H1 (cell line): ENCODE data around the gene KRT34. TPM values are rescaled to one million over a fixed set of nuclear protein-coding genes. Genes with fewer than 3 reads are reported as not detected.

ENCODE experiments used
- CTCF ChIA-PET: fragments of 300-600 bp; sonication (Branson Sonifier 250); formaldehyde crosslinking; loops from one replicate; lab custom pipeline; 2021; ENCODE audit not compliant: partially characterized antibody; lab: Charles Lee
- POLR2A ChIA-PET: fragments of 300-600 bp; sonication (Branson Sonifier 250); formaldehyde crosslinking; loops from one replicate; lab custom pipeline; 2021; ENCODE audit warnings: inconsistent platforms; ENCODE audit not compliant: partially characterized antibody; lab: Charles Lee
- DNase-seq, 2 experiments: peaks; one replicate each; pipeline versions ENCODE4 v3.0.0 to v3.0.0-alpha.2; 2010 to 2022; ENCODE audit warnings: low spot score in 2 of 2, low read depth in 1 of 2, mixed read lengths in 1 of 2
- FAIRE-seq: peaks from 2 replicates; lab custom pipeline; 2011; peaks lifted over from hg19 to GRCh38; lab: Jason Lieb, UNC
- H2AFZ ChIP-seq: 2 replicates; pipeline ENCODE4 v1.8.1; 2012; ENCODE audit warnings: low read length, inconsistent platforms
- H2AK5ac ChIP-seq: 2 replicates; pipeline ENCODE4 v1.6.1; 2013; ENCODE audit warnings: low read depth, low read length
- H2BK120ac ChIP-seq: replicated peaks from 2 replicates; pipeline ENCODE3; 2013; ENCODE audit warnings: low read depth, low read length, inconsistent platforms
- H2BK12ac ChIP-seq: 2 replicates; pipeline ENCODE4 v1.6.1; 2013; ENCODE audit warnings: low read depth, low read length
- H2BK15ac ChIP-seq: 2 replicates; pipeline ENCODE4 v1.6.1; 2013; ENCODE audit warnings: low read length
- H2BK20ac ChIP-seq: 2 replicates; pipeline ENCODE4 v1.6.1; 2013; ENCODE audit warnings: low read length
- H2BK5ac ChIP-seq: 2 replicates; pipeline ENCODE4 v1.6.1; 2013; ENCODE audit warnings: low read depth, low read length
- H3K14ac ChIP-seq: 2 replicates; pipeline ENCODE4 v1.6.1; 2013; ENCODE audit warnings: inconsistent platforms; ENCODE audit not compliant: insufficient read length
- H3K18ac ChIP-seq: 2 replicates; pipeline ENCODE4 v1.6.1; 2013; ENCODE audit warnings: low read length; ENCODE audit errors: extremely low read depth
- H3K23ac ChIP-seq: 2 replicates; pipeline ENCODE4 v1.6.1; 2013; ENCODE audit warnings: inconsistent platforms; ENCODE audit not compliant: insufficient read length
- H3K23me2 ChIP-seq: 2 replicates; pipeline ENCODE4 v1.6.1; 2013; ENCODE audit warnings: low read depth, low read length
- H3K27ac ChIP-seq: 2 replicates; pipeline ENCODE4 v1.6.1; 2011; ENCODE audit warnings: low read depth, low read length, inconsistent platforms
- H3K27me3 ChIP-seq, 4 experiments: replicated peaks in 1 of 4; 1 replicate in 1 of 4; 2 replicates in 3 of 4; pipeline versions ENCODE4 v1.6.1 to v1.8.1; 2011 to 2013; ENCODE audit warnings: low read length in 3 of 4, mild to moderate bottlenecking in 3 of 4, inconsistent platforms in 2 of 4, mixed read lengths in 2 of 4, moderate library complexity in 1 of 4; ENCODE audit not compliant: control insufficient read depth in 3 of 4, insufficient read depth in 3 of 4; ENCODE audit errors: extremely low read depth in 1 of 4
- H3K36me3 ChIP-seq, 4 experiments: 2 replicates each; pipeline versions ENCODE4 v1.6.1 to v1.8.1; 2011 to 2013; ENCODE audit warnings: mild to moderate bottlenecking in 4 of 4, low read length in 3 of 4, moderate library complexity in 2 of 4, control low read depth in 1 of 4, inconsistent platforms in 1 of 4; ENCODE audit not compliant: insufficient read depth in 4 of 4, control insufficient read depth in 2 of 4
- H3K4ac ChIP-seq: replicated peaks from 2 replicates; pipeline ENCODE3; 2013; ENCODE audit warnings: low read length, low read depth, mixed read lengths, inconsistent platforms; ENCODE audit not compliant: insufficient read length
- H3K4me1 ChIP-seq, 4 experiments: replicated peaks in 1 of 4; 1 replicate in 1 of 4; 2 replicates in 3 of 4; pipeline versions ENCODE4 v1.6.1 to v1.8.1; 2011 to 2013; ENCODE audit warnings: low read length in 3 of 4, inconsistent platforms in 2 of 4, mixed read lengths in 1 of 4; ENCODE audit not compliant: insufficient read depth in 4 of 4, control insufficient read depth in 3 of 4
- H3K4me2 ChIP-seq, 2 experiments: 2 replicates each; pipeline versions ENCODE4 v1.6.1 to v1.8.1; 2011 to 2013; ENCODE audit warnings: low read depth in 2 of 2, low read length in 2 of 2, control low read depth in 1 of 2, inconsistent platforms in 1 of 2, mild to moderate bottlenecking in 1 of 2; ENCODE audit not compliant: insufficient read depth in 1 of 2
- H3K4me3 ChIP-seq, 4 experiments: fragments of 200-600, 300-600 bp in 1 of 4; sonication (generic), shearing (Covaris generic), sonication (Bioruptor Twin) in 1 of 4; 2 replicates each; pipeline versions ENCODE4 v1.5.1 to v1.8.1; 2011 to 2016; ENCODE audit warnings: low read length in 4 of 4, low read depth in 3 of 4, control low read depth in 2 of 4, inconsistent platforms in 2 of 4, mild to moderate bottlenecking in 2 of 4, mixed read lengths in 1 of 4, moderate library complexity in 1 of 4; ENCODE audit not compliant: insufficient read depth in 2 of 4; ENCODE audit errors: extremely low read depth in 1 of 4
- H3K56ac ChIP-seq: replicated peaks from 2 replicates; pipeline ENCODE3; 2013; ENCODE audit warnings: low read depth, mild to moderate bottlenecking, mixed read lengths, low read length, inconsistent platforms; ENCODE audit not compliant: insufficient read length
- H3K79me1 ChIP-seq: 2 replicates; pipeline ENCODE4 v1.6.1; 2013; ENCODE audit warnings: low read depth, low read length, control low read depth
- H3K79me2 ChIP-seq, 2 experiments: 2 replicates each; pipeline versions ENCODE4 v1.6.1 to v1.8.1; 2012 to 2013; ENCODE audit warnings: low read length in 2 of 2, mild to moderate bottlenecking in 2 of 2, inconsistent platforms in 1 of 2; ENCODE audit not compliant: insufficient read depth in 2 of 2, control insufficient read depth in 1 of 2
- H3K9ac ChIP-seq, 4 experiments: replicated peaks in 1 of 4; 1 replicate in 1 of 4; 2 replicates in 3 of 4; pipeline versions ENCODE4 v1.6.1 to v1.8.1; 2011 to 2013; ENCODE audit warnings: low read depth in 3 of 4, low read length in 3 of 4, control low read depth in 2 of 4, mild to moderate bottlenecking in 2 of 4, moderate library complexity in 2 of 4, inconsistent platforms in 1 of 4; ENCODE audit errors: extremely low read depth in 1 of 4
- H3K9me3 ChIP-seq, 2 experiments: 2 replicates each; pipeline versions ENCODE4 v1.6.1 to v1.8.1; 2012 to 2013; ENCODE audit warnings: mild to moderate bottlenecking in 2 of 2, moderate library complexity in 2 of 2, control low read depth in 1 of 2, inconsistent platforms in 1 of 2, low read depth in 1 of 2, low read length in 1 of 2, mixed read lengths in 1 of 2; ENCODE audit not compliant: insufficient read depth in 2 of 2
- H4K20me1 ChIP-seq, 2 experiments: replicated peaks in 1 of 2; 2 replicates each; pipeline versions ENCODE3 to v1.8.1; 2011 to 2013; ENCODE audit warnings: inconsistent platforms in 2 of 2, low read length in 2 of 2, mild to moderate bottlenecking in 1 of 2; ENCODE audit not compliant: insufficient read depth in 2 of 2, control insufficient read depth in 1 of 2
- H4K5ac ChIP-seq: 2 replicates; pipeline ENCODE4 v1.6.1; 2013; ENCODE audit warnings: low read length, low read depth, mixed read lengths, inconsistent platforms; ENCODE audit not compliant: insufficient read length
- H4K8ac ChIP-seq: 2 replicates; pipeline ENCODE4 v1.8.0; 2013; ENCODE audit warnings: mild to moderate bottlenecking, moderate library complexity, low read length, inconsistent platforms; ENCODE audit not compliant: insufficient read depth; ENCODE audit errors: extremely low read depth
- H4K91ac ChIP-seq: replicated peaks from 2 replicates; pipeline ENCODE3; 2013; ENCODE audit warnings: low read length, mixed read lengths, inconsistent platforms; ENCODE audit not compliant: insufficient read length
- CTBP2 ChIP-seq: IDR thresholded peaks from 2 replicates; pipeline ENCODE4 v1.7.0; 2011; ENCODE audit warnings: borderline replicate concordance, mild to moderate bottlenecking, moderate library complexity, mixed read lengths, low read length; ENCODE audit not compliant: insufficient read depth, insufficient read length
- CTCF ChIP-seq, 3 experiments: IDR thresholded peaks; 1 replicate in 2 of 3; 2 replicates in 1 of 3; pipeline versions ENCODE4 v1.5.1 to v1.6.1; 2011; ENCODE audit warnings: low read length in 3 of 3, mild to moderate bottlenecking in 3 of 3, inconsistent platforms in 2 of 3, low read depth in 1 of 3, moderate library complexity in 1 of 3; ENCODE audit not compliant: insufficient read depth in 1 of 3; ENCODE audit errors: control extremely low read depth in 1 of 3
- JUN ChIP-seq: IDR thresholded peaks from 2 replicates; pipeline ENCODE4 v1.6.1; 2011; ENCODE audit warnings: low read depth, mild to moderate bottlenecking, improper control_type of control experiment, low read length
- KDM5A ChIP-seq: fragments of 200-600 bp; IDR thresholded peaks from 2 replicates; pipeline ENCODE4 v1.7.1; 2012; ENCODE audit warnings: mild to moderate bottlenecking, low read length, inconsistent platforms, mixed read lengths
- WGBS, 2 experiments: shearing (Covaris generic) in 1 of 2; methylation state at CpG; one replicate each; pipeline versions ENCODE4 v1.1.6 to v1.1.7; 2013 to 2015; ENCODE audit warnings: low lambda C conversion rate in 2 of 2, mixed read lengths in 2 of 2, inconsistent platforms in 1 of 2, low coverage in 1 of 2, missing lambda C conversion rate in 1 of 2; ENCODE audit not compliant: insufficient replicate concordance in 2 of 2, insufficient coverage in 1 of 2, insufficient read length in 1 of 2; ENCODE audit errors: extremely low coverage in 1 of 2, missing lambda C conversion rate in 1 of 2; 5-methylcytosine and 5-hydroxymethylcytosine counted together
- polyA plus RNA-seq, 7 experiments: library from polyadenylated mRNA; depleted of rRNA in 3 of 7; stranded (reverse) in 5 of 7; unstranded in 2 of 7; fragments of >200 nt in 5 of 7; fragments of 200-250 nt in 2 of 7; gene quantifications; 1 replicate in 5 of 7; 2 replicates in 1 of 7; 4 replicates in 1 of 7; pipeline versions ENCODE4 v1.2.1 to v1.2.3, GENCODE V29; 2011 to 2013; ENCODE audit warnings: missing spikeins in 2 of 7, mixed read lengths in 2 of 7
- total RNA-seq: library from RNA; stranded (reverse); fragmentation: NEBNext Ultra II Directional; extraction: Animal tissue kit (Norgen Biotek cat#: 25700); gene quantifications from 2 replicates; pipeline ENCODE4 v1.2.1, GENCODE V29; 2021

KRT34 gene
- total and polyA plus RNA-seq, 2 of the 8 experiments (the other 6 are each of a cell fraction or from before 2014, with no cell fraction given), result not detected

GRCh38 chr17:41394254-41394996, 12.3 kb upstream of the KRT34 start:
- Histone ChIP-seq H3K27me3 (no peaks in the 10 kb centered on the region), H3K56ac (no peak overlapping the region), H2BK20ac (no peak overlapping the region), H2BK120ac (no peak overlapping the region), H3K4me1 (no peaks in the 10 kb centered on the region), H4K8ac (no peak overlapping the region), H3K4me2 (no peak overlapping the region), H3K14ac (no peak overlapping the region), H2BK12ac (no peak overlapping the region), H3K79me1 (no peaks in the 10 kb centered on the region), H2BK15ac (no peak overlapping the region), H2AK5ac (no peak overlapping the region), H3K4ac (no peak overlapping the region), H3K23ac (no peak overlapping the region), H3K9ac (no peak overlapping the region), H3K9me3 (no peaks in the 10 kb centered on the region), H4K20me1 (no peaks in the 10 kb centered on the region), H3K79me2 (no peaks in the 10 kb centered on the region), H4K91ac (no peak overlapping the region), H2AFZ (no peak overlapping the region), H2BK5ac (no peak overlapping the region), H3K23me2 (no peaks in the 10 kb centered on the region), H3K4me3 (no peak overlapping the region), H3K36me3 (no peaks in the 10 kb centered on the region), H3K27ac (no peak overlapping the region), H3K18ac (no peak overlapping the region), H4K5ac (no peak overlapping the region)
- WGBS, 2 experiments, result 96% methylated on average over 10 of the region's 10 CpGs; no CpG with 5 or more reads in 1 of the 2 experiments
- FAIRE-seq (no peak), DNase-seq (no peak)
- ChIA-PET POLR2A (no interaction called here), CTCF (no interaction called here)
- TF ChIP-seq CTBP2 (no peak), KDM5A (no peak), CTCF (IDR thresholded peaks at IDR 0.05; ENCODE audit: control extremely low read depth in 1 of 3, insufficient read depth in 1 of 3, low read depth in 1 of 3, low read length in 3 of 3) (no peak), JUN (no peak)
